Astrocyte of the cerebellum (primary cell): ENCODE data around the gene NRDE2.

Experiments used
- DNase-seq: peaks from one replicate; pipeline ENCODE4 v3.0.0-alpha.2; 2011; ENCODE audit warnings: low read depth
- H3K4me3 ChIP-seq: 2 replicates; pipeline ENCODE4 v1.5.1; 2011; ENCODE audit warnings: mild to moderate bottlenecking, low read depth, low read length, moderate library complexity
- in situ Hi-C: cut with HindIII; loops from 2 replicates; pipeline ENCODE4 v1.10.0; 2017; ENCODE audit warnings: low sequenced_read_pairs
- TF ChIP-seq, protein P1 (sequence below): IDR thresholded peaks from 2 replicates; pipeline ENCODE4 v1.5.1; 2012; ENCODE audit warnings: low read length, low read depth, moderate library complexity, mild to moderate bottlenecking; ENCODE audit errors: missing control alignments

The NRDE2 gene

GRCh38 chr14:90275458-90275814 is 56.3 kb downstream of the NRDE2 start:
- TF ChIP-seq, protein P1, sequence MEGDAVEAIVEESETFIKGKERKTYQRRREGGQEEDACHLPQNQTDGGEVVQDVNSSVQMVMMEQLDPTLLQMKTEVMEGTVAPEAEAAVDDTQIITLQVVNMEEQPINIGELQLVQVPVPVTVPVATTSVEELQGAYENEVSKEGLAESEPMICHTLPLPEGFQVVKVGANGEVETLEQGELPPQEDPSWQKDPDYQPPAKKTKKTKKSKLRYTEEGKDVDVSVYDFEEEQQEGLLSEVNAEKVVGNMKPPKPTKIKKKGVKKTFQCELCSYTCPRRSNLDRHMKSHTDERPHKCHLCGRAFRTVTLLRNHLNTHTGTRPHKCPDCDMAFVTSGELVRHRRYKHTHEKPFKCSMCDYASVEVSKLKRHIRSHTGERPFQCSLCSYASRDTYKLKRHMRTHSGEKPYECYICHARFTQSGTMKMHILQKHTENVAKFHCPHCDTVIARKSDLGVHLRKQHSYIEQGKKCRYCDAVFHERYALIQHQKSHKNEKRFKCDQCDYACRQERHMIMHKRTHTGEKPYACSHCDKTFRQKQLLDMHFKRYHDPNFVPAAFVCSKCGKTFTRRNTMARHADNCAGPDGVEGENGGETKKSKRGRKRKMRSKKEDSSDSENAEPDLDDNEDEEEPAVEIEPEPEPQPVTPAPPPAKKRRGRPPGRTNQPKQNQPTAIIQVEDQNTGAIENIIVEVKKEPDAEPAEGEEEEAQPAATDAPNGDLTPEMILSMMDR, result no peak
- H3K4me3 ChIP-seq, result no peak overlapping the region
- in situ Hi-C loops, result no loop called here
- no peak for DNase-seq

- no peak overlapping the region for H3K4me3 ChIP-seq
- no peak for DNase-seq
- in situ Hi-C loops, result no loop called here
- TF ChIP-seq, protein P1, result no peak
Observed at GRCh38 chr14:90274808-90275457, 56.8 kb downstream of the NRDE2 start.

- H3K4me3 ChIP-seq, result no peak overlapping the region
- DNase-seq, result no peak
- in situ Hi-C loops, result no loop called here
- TF ChIP-seq, protein P1, result no peak
Observed at GRCh38 chr14:90274019-90274418, 57.7 kb downstream of the NRDE2 start.

DNA sequence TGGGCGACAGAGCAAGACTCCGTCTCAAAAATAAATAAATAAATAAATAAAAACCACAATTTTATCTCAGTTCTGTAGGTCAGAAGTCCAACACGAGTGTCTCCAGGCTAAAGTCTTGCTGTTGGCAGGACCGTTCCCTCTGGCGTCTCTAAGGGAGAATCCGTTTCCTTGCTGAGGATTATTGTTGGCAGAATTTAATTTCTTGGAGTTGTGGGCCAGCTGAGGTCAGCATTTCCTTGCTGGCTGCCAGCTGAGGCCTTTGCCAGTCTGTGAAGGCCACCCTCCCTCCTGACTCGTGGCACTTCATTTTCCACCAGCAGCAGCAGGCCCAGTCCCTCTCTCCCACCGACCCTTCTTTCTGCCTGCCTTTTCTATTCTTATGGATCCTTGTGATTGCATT is 58.2 kb downstream of the NRDE2 start:
- TF ChIP-seq, protein P1, result no peak
- in situ Hi-C loops, result no loop called here
- DNase-seq, result no peak
- no peak overlapping the region for H3K4me3 ChIP-seq

DNA sequence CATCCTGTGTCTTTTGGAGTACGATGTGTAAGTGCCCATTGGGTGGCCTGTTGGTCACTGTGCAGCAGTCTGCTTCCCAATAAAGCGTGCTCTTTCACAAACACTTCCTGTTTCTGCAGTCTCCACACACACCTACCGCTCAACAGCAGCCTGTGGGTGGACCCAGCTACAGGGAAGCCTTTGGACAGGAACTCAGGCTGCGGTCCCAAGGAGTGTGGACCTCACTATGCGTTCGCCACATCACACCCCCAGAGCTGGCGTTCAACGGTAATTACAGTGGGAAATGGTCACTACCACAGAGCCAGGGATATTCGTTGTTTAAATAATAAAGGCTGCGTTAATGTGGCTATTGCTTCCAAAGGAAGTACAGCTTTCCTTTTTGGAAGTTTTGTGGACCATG is 59.2 kb downstream of the NRDE2 start:
- H3K4me3 ChIP-seq, result no peak overlapping the region
- in situ Hi-C loops, result no loop called here
- DNase-seq, result no peak
- TF ChIP-seq, protein P1, result no peak

GRCh38 chr14:90268420-90268819 is 63.3 kb downstream of the NRDE2 start:
- no peak for DNase-seq
- in situ Hi-C loops, result no loop called here
- TF ChIP-seq, protein P1, result no peak
- H3K4me3 ChIP-seq, result no peak overlapping the region
